Measurements from ENCODE around the gene SEMA3D.

SEMA3D gene

DNA sequence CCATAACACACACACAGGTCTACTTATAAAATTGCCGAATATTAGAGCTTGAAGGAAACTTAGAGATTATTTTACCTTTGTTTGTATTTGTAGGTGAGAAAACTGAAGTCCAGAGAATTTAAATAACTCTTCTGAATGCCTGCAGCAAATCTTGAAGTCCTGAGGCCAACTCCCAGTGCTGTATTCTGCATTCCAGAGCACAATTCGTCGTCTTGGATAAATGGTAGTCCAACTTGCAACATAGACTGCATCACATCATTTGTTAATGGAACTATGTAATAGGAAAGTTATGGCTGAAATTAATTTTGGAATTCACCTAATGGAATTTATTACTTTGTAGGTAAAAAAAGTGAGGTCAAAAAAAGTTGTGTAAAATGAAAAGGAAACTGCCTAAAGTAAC, 37.3 kb upstream of the SEMA3D start:
- DNase-seq (ENCODE audit: low read depth, low spot score), result no peak
- H3K4me3 ChIP-seq (ENCODE audit: low read depth, low read length), result no peak overlapping the region
- no peak for TF ChIP-seq CTCF (IDR thresholded peaks at IDR 0.05; ENCODE audit: low read depth, low read length)
- in situ Hi-C loops (cut with HindIII; ENCODE audit: low sequenced_read_pairs), result no loop called here

- no peak for TF ChIP-seq CTCF (IDR thresholded peaks at IDR 0.05; ENCODE audit: low read depth, low read length)
- H3K4me3 ChIP-seq (ENCODE audit: low read depth, low read length), result no peak overlapping the region
- DNase-seq (ENCODE audit: low read depth, low spot score), result no peak
- in situ Hi-C loops (cut with HindIII; ENCODE audit: low sequenced_read_pairs), result no loop called here
These were observed 35.7 kb upstream of the SEMA3D start for GRCh38 chr7:85222522-85222921.

DNA sequence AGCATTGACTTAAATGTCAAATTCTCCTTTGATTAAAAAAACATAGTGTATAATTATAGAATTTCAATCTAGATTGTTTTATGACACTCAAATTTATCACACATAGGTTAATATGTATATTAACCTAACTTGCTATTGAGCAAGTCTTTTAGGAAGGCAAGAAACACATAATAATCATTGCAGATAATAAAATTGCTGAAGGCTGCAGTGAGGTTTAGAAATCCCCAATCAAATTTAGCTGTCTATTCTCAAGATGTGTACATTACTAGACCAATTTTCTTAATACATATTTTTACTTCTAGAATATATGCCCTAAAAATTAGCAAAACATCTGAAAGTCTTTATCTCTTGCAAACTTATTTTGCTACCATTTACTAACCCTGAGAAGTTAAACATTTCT, 34.9 kb upstream of the SEMA3D start:
- no peak overlapping the region for H3K4me3 ChIP-seq (ENCODE audit: low read depth, low read length)
- in situ Hi-C loops (cut with HindIII; ENCODE audit: low sequenced_read_pairs), result no loop called here
- DNase-seq (ENCODE audit: low read depth, low spot score), result no peak
- no peak for TF ChIP-seq CTCF (IDR thresholded peaks at IDR 0.05; ENCODE audit: low read depth, low read length)

GRCh38 chr7:85220651-85221050, 33.8 kb upstream of the SEMA3D start:
- no peak for TF ChIP-seq CTCF (IDR thresholded peaks at IDR 0.05; ENCODE audit: low read depth, low read length)

GRCh38 chr7:85220023-85220422, 33.2 kb upstream of the SEMA3D start:
- in situ Hi-C loops (cut with HindIII; ENCODE audit: low sequenced_read_pairs), result no loop called here
- no peak overlapping the region for H3K4me3 ChIP-seq (ENCODE audit: low read depth, low read length)
- no peak for DNase-seq (ENCODE audit: low read depth, low spot score)
- TF ChIP-seq CTCF (IDR thresholded peaks at IDR 0.05; ENCODE audit: low read depth, low read length), result no peak

More at GRCh38 chr7:85220651-85221050, 33.8 kb upstream of the SEMA3D start:
- in situ Hi-C loops (cut with HindIII; ENCODE audit: low sequenced_read_pairs), result no loop called here
- DNase-seq (ENCODE audit: low read depth, low spot score), result no peak
- no peak overlapping the region for H3K4me3 ChIP-seq (ENCODE audit: low read depth, low read length)

DNA sequence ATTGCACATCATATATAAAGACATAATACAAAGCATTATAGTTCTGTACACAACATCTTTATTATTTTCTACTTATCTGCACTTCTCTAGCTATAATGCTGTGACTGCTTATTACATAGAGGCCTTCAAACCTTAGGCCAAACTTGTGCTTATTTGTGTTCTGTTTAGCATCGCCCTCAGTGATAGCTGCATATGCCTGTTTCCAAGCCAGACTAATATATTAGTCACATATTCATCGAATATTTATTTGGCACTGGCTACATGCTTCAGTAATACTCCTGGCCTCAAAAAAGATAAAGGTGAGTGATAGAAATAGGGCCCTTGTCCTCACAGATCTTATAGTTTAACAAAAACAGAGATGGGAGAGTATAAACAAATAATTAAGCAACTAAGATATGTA, 30.2 kb upstream of the SEMA3D start:
- in situ Hi-C loops (cut with HindIII; ENCODE audit: low sequenced_read_pairs), result no loop called here
- H3K4me3 ChIP-seq (ENCODE audit: low read depth, low read length), result no peak overlapping the region
- no peak for DNase-seq (ENCODE audit: low read depth, low spot score)
- TF ChIP-seq CTCF (IDR thresholded peaks at IDR 0.05; ENCODE audit: low read depth, low read length), result no peak

- in situ Hi-C loops (cut with HindIII; ENCODE audit: low sequenced_read_pairs), result no loop called here
- H3K4me3 ChIP-seq (ENCODE audit: low read depth, low read length), result no peak overlapping the region
- DNase-seq (ENCODE audit: low read depth, low spot score), result no peak
- TF ChIP-seq CTCF (IDR thresholded peaks at IDR 0.05; ENCODE audit: low read depth, low read length), result no peak
These were observed 28.2 kb upstream of the SEMA3D start for GRCh38 chr7:85215098-85215497.
